ENCODE data around the gene TTLL5.

GRCh38 chr14:75866970-75867369 lies 205.9 kb downstream of the TTLL5 start:
- TF ChIP-seq, protein P1, sequence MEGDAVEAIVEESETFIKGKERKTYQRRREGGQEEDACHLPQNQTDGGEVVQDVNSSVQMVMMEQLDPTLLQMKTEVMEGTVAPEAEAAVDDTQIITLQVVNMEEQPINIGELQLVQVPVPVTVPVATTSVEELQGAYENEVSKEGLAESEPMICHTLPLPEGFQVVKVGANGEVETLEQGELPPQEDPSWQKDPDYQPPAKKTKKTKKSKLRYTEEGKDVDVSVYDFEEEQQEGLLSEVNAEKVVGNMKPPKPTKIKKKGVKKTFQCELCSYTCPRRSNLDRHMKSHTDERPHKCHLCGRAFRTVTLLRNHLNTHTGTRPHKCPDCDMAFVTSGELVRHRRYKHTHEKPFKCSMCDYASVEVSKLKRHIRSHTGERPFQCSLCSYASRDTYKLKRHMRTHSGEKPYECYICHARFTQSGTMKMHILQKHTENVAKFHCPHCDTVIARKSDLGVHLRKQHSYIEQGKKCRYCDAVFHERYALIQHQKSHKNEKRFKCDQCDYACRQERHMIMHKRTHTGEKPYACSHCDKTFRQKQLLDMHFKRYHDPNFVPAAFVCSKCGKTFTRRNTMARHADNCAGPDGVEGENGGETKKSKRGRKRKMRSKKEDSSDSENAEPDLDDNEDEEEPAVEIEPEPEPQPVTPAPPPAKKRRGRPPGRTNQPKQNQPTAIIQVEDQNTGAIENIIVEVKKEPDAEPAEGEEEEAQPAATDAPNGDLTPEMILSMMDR (IDR thresholded peaks at IDR 0.05) = no peak
- TF ChIP-seq PHF8 (IDR thresholded peaks at IDR 0.05; ENCODE audit: borderline replicate concordance, low read depth) (no peak), RAD21 (conservative IDR thresholded peaks at IDR 0.05 in 1 of 2, IDR thresholded peaks at IDR 0.05 in 1 of 2) (no peak)

Measured in A549 (cell line).